Ovary (tissue), 3 donors: ENCODE data around the gene MAGI1.

Source experiments
- EP300 ChIP-seq: sonication (generic); formaldehyde crosslinking; IDR thresholded peaks from one replicate; pipeline ENCODE4 v1.6.1; 2017; ENCODE audit warnings: antibody characterized with exemption
- POLR2A ChIP-seq: fragments of 450-650 bp; IDR thresholded peaks from one replicate; pipeline ENCODE4 v1.6.1; 2017; ENCODE audit warnings: antibody characterized with exemption, mild to moderate bottlenecking, moderate library complexity
- TF ChIP-seq, protein P1 (sequence below), 3 donors: fragments of 450-650 bp in 2 of 3; fragments of 200-600 bp in 1 of 3; IDR thresholded peaks; one replicate each; pipeline versions ENCODE4 v1.5.1 to v1.8.0; 2016 to 2022; ENCODE audit warnings: antibody characterized with exemption in 3 of 3, mild to moderate bottlenecking in 1 of 3
- donor health status: DM: no; HTN: no; CAD: no.

DNA sequence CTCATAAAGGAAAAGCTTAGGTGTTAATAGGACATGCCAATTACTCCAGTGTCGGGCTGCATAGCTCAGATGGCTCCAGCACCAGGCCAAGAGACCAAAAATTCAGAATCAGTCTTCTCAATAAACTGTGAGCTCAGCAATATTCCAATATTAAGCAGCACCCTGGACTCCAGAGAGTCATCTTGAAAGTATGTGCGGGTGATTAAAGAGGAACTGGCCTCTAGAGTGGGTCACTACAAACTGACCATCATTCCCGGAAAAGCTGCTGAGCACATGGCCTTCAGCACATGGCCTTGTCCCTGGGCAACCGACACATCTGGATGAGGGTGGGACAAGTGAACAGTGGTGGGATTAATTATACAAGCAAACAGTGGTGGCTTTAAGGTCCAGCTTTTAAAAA lies 59.0 kb downstream of the MAGI1 start:
- TF ChIP-seq, protein P1, sequence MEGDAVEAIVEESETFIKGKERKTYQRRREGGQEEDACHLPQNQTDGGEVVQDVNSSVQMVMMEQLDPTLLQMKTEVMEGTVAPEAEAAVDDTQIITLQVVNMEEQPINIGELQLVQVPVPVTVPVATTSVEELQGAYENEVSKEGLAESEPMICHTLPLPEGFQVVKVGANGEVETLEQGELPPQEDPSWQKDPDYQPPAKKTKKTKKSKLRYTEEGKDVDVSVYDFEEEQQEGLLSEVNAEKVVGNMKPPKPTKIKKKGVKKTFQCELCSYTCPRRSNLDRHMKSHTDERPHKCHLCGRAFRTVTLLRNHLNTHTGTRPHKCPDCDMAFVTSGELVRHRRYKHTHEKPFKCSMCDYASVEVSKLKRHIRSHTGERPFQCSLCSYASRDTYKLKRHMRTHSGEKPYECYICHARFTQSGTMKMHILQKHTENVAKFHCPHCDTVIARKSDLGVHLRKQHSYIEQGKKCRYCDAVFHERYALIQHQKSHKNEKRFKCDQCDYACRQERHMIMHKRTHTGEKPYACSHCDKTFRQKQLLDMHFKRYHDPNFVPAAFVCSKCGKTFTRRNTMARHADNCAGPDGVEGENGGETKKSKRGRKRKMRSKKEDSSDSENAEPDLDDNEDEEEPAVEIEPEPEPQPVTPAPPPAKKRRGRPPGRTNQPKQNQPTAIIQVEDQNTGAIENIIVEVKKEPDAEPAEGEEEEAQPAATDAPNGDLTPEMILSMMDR (IDR thresholded peaks at IDR 0.05), result no peak
- TF ChIP-seq POLR2A, result no peak
- TF ChIP-seq EP300, result no peak
